Measurements from ENCODE around the gene ATP10A. TPM values are rescaled to one million over a fixed set of nuclear protein-coding genes. Genes with fewer than 3 reads are reported as not detected.

The ATP10A gene
- total RNA-seq, 1 experiment from 2014 or later, result not detected

- H3K27me3 Mint-ChIP-seq (ENCODE audit: insufficient read depth, unreplicated experiment), result no peaks in the 10 kb centered on the region
- H3K4me3 ChIP-seq (ENCODE audit: low read depth, low read length), result no peak overlapping the region
- no peaks in the 10 kb centered on the region for H3K9me3 Mint-ChIP-seq (ENCODE audit: unreplicated experiment)
- DNase-seq, result no peak
- H3K4me1 ChIP-seq, result peaks cover 31% of the 10 kb centered on the region
- H3K9me3 ChIP-seq, result no peaks in the 10 kb centered on the region
- H3K36me3 Mint-ChIP-seq (ENCODE audit: insufficient read depth, unreplicated experiment), result peaks cover 4% of the 10 kb centered on the region
- no peak for TF ChIP-seq CTCF (IDR thresholded peaks at IDR 0.05; ENCODE audit: insufficient read depth in 1 of 2, low read depth in 1 of 2, low read length in 1 of 2, severe bottlenecking in 1 of 2, unreplicated experiment in 1 of 2)
- CTCF ChIA-PET, result no interaction called here
- POLR2A ChIA-PET, result no interaction called here
- H3K4me3 Mint-ChIP-seq (ENCODE audit: unreplicated experiment), result no peak overlapping the region
- H3K27me3 ChIP-seq (replicated peaks; ENCODE audit: control insufficient read depth, insufficient read depth, low read length), result no peaks in the 10 kb centered on the region
- BruUV-seq (replicated peaks), result no TSS peak
- H3K4me1 Mint-ChIP-seq (ENCODE audit: low read depth, unreplicated experiment), result peaks cover 38% of the 10 kb centered on the region
- intact Hi-C loops (cut with micrococcal nuclease; ENCODE audit: unreplicated experiment), result no loop called here
- no peak overlapping the region for H3K27ac Mint-ChIP-seq (ENCODE audit: unreplicated experiment)
- H3K36me3 ChIP-seq (ENCODE audit: control insufficient read depth, insufficient read depth, low read length), result no peaks in the 10 kb centered on the region
These were observed 24.7 kb upstream of the ATP10A start for GRCh38 chr15:25887870-25888269.

GRCh38 chr15:25886498-25887140 lies 23.5 kb upstream of the ATP10A start:
- intact Hi-C loops (cut with micrococcal nuclease; ENCODE audit: unreplicated experiment), result no loop called here
- H3K9me3 ChIP-seq, result no peaks in the 10 kb centered on the region
- Mint-ChIP-seq H3K9me3 (ENCODE audit: unreplicated experiment) (no peaks in the 10 kb centered on the region), H3K4me1 (ENCODE audit: low read depth, unreplicated experiment) (peaks cover 38% of the 10 kb centered on the region), H3K27me3 (ENCODE audit: insufficient read depth, unreplicated experiment) (no peaks in the 10 kb centered on the region), H3K27ac (ENCODE audit: unreplicated experiment) (peak overlapping the region; percentile 55), H3K4me3 (ENCODE audit: unreplicated experiment) (no peak overlapping the region), H3K36me3 (ENCODE audit: insufficient read depth, unreplicated experiment) (peaks cover 4% of the 10 kb centered on the region)
- CTCF ChIA-PET, result no interaction called here
- no peak for TF ChIP-seq CTCF (IDR thresholded peaks at IDR 0.05; ENCODE audit: insufficient read depth in 1 of 2, low read depth in 1 of 2, low read length in 1 of 2, severe bottlenecking in 1 of 2, unreplicated experiment in 1 of 2)
- no TSS peak for BruUV-seq (replicated peaks)
- peaks cover 38% of the 10 kb centered on the region for H3K4me1 ChIP-seq
- POLR2A ChIA-PET, result no interaction called here
- H3K4me3 ChIP-seq (ENCODE audit: low read depth, low read length), result no peak overlapping the region
- H3K27me3 ChIP-seq (replicated peaks; ENCODE audit: control insufficient read depth, insufficient read depth, low read length), result no peaks in the 10 kb centered on the region
- H3K36me3 ChIP-seq (ENCODE audit: control insufficient read depth, insufficient read depth, low read length), result no peaks in the 10 kb centered on the region
- DNase-seq, result no peak

- H3K36me3 Mint-ChIP-seq (ENCODE audit: insufficient read depth, unreplicated experiment), result no peaks in the 10 kb centered on the region
- Histone ChIP-seq H3K36me3 (ENCODE audit: control insufficient read depth, insufficient read depth, low read length) (no peaks in the 10 kb centered on the region), H3K4me1 (peaks cover 59% of the 10 kb centered on the region), H3K27me3 (replicated peaks; ENCODE audit: control insufficient read depth, insufficient read depth, low read length) (no peaks in the 10 kb centered on the region), H3K9me3 (no peaks in the 10 kb centered on the region), H3K4me3 (ENCODE audit: low read depth, low read length) (no peak overlapping the region)
- intact Hi-C loops (cut with micrococcal nuclease; ENCODE audit: unreplicated experiment), result no loop called here
- BruUV-seq (replicated peaks), result TSS peak; percentile 49
- H3K27ac Mint-ChIP-seq (ENCODE audit: unreplicated experiment), result peak overlapping the region; percentile 75
- H3K4me1 Mint-ChIP-seq (ENCODE audit: low read depth, unreplicated experiment), result peaks cover 48% of the 10 kb centered on the region
- TF ChIP-seq CTCF (IDR thresholded peaks at IDR 0.05; ENCODE audit: insufficient read depth in 1 of 2, low read depth in 1 of 2, low read length in 1 of 2, severe bottlenecking in 1 of 2, unreplicated experiment in 1 of 2), result no peak
- no peaks in the 10 kb centered on the region for H3K9me3 Mint-ChIP-seq (ENCODE audit: unreplicated experiment)
- DNase-seq, result no peak
- peak overlapping the region; percentile 54 for H3K4me3 Mint-ChIP-seq (ENCODE audit: unreplicated experiment)
- ChIA-PET CTCF (interaction anchor here (1.2 kb wide), 1 partner anchor 48 kb away, joined by 5 read pairs; no protein-coding TSS in a partner anchor), POLR2A (no interaction called here)
- H3K27me3 Mint-ChIP-seq (ENCODE audit: insufficient read depth, unreplicated experiment), result no peaks in the 10 kb centered on the region
These were observed 21.2 kb upstream of the ATP10A start for GRCh38 chr15:25884370-25884769.

Measured in Caco-2 (cell line).